Measurements from ENCODE around the gene ATG2A.

ATG2A gene

GRCh38 chr11:64897381-64898075 lies 19.5 kb downstream of the ATG2A start:
- H3K4me2 ChIP-seq (ENCODE audit: low read depth, low read length): no peak overlapping the region

DNA sequence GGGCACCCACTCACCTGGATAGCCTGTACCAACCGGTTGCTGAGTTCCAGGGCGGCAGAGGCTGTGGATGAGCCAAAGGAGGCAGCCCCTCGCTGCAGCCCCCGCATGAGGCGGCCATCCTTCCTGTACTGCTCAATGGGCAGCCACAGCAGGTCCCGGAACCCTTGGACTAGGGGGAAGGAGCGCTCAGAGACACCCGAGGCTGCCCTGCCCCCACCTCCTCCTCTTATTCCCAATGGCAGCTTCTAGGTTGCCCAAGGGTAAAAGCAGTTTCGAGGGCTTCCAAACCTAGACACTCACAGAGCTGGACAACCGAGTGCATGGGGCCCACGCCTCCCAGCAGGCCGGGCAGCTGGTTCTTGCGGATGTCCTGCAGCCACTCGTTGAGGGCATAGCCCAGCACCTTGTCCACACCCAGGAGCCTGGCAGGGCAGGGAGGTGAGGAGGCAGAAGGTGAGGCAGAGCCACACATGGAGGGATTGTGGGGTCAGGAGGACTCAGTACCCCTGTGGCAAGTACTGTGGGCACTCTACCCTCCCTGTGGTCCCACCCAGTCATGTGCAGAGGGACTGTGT lies 20.5 kb downstream of the ATG2A start:
- Histone ChIP-seq H3K4me2 (ENCODE audit: low read depth, low read length) (no peak overlapping the region), H3K4me1 (ENCODE audit: low read length) (no peaks in the 10 kb centered on the region)
- DNase-seq: no peak

More at GRCh38 chr11:64897381-64898075, 19.5 kb downstream of the ATG2A start:
- Histone ChIP-seq H3K9ac (ENCODE audit: low read length) (no peak overlapping the region), H3K9me3 (replicated peaks; ENCODE audit: insufficient read depth, low read length) (no peaks in the 10 kb centered on the region), H3K36me3 (replicated peaks; ENCODE audit: insufficient read depth, low read length) (no peaks in the 10 kb centered on the region), H3K9me2 (replicated peaks; ENCODE audit: insufficient read depth, low read length) (no peaks in the 10 kb centered on the region), H3K4me1 (ENCODE audit: low read length) (no peaks in the 10 kb centered on the region), H3K27ac (ENCODE audit: low read length) (no peak overlapping the region), H3F3A (ENCODE audit: insufficient read depth, low read length) (no peaks in the 10 kb centered on the region), H3K4me3 (ENCODE audit: low read length) (no peak overlapping the region), H2AFZ (ENCODE audit: low read length) (no peak overlapping the region), H4K20me1 (ENCODE audit: insufficient read depth, low read length) (no peaks in the 10 kb centered on the region), H3K27me3 (replicated peaks; ENCODE audit: insufficient read depth, low read length) (no peaks in the 10 kb centered on the region), H3K79me2 (ENCODE audit: low read length) (no peaks in the 10 kb centered on the region)
- TF ChIP-seq EZH2 (optimal IDR thresholded peaks at IDR 0.05; ENCODE audit: low read depth, low read length) (no peak), EZH2phosphoT487 (IDR thresholded peaks at IDR 0.05; ENCODE audit: low read length) (no peak)
- no peak for DNase-seq

DNA sequence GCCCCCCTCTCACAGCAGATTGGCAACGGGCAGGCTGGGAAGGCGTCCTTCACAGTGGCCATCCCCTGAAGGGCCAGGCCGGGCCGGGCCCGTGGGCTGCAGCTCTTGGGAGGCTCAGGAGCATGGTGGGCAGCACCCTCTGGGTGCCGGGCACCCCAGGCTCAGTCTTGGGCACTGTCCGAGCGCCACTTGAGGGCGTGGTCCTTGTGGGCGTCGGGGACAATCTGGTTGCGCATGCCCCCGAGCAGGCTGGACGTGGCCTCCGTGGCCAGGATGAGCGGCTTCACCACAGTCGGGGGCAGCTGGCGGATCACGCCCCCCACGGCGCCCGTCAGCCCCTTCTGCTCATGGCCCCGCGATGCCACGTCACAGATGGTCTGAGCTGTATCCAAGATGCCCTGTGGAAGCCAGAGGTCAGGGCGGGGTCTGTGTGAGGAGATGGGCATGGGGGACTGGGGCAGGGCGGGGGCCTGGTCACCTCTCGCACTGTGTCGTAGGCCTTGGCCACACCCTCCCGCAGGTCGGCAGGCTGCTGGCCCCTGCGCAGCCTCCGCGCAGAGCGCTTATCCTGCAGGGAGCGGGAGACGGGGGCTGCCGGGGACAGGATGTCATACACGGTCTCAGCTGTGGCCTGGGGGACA lies 22.1 kb downstream of the ATG2A start:
- TF ChIP-seq EZH2phosphoT487 (IDR thresholded peaks at IDR 0.05; ENCODE audit: low read length) (no peak), CTCF (IDR thresholded peaks at IDR 0.05; ENCODE audit: low read length) (no peak), EZH2 (optimal IDR thresholded peaks at IDR 0.05; ENCODE audit: low read depth, low read length) (no peak)
- no peak overlapping the region for H3K9ac ChIP-seq (ENCODE audit: low read length)
- H3K9me2 ChIP-seq (replicated peaks; ENCODE audit: insufficient read depth, low read length): no peaks in the 10 kb centered on the region
- H3F3A ChIP-seq (ENCODE audit: insufficient read depth, low read length): no peaks in the 10 kb centered on the region
- H3K4me2 ChIP-seq (ENCODE audit: low read depth, low read length): no peak overlapping the region
- no peaks in the 10 kb centered on the region for H3K36me3 ChIP-seq (replicated peaks; ENCODE audit: insufficient read depth, low read length)
- H3K27ac ChIP-seq (ENCODE audit: low read length): no peak overlapping the region
- no peak overlapping the region for H3K4me3 ChIP-seq (ENCODE audit: low read length)
- no peaks in the 10 kb centered on the region for H3K9me3 ChIP-seq (replicated peaks; ENCODE audit: insufficient read depth, low read length)
- no peaks in the 10 kb centered on the region for H3K4me1 ChIP-seq (ENCODE audit: low read length)
- no peak overlapping the region for H2AFZ ChIP-seq (ENCODE audit: low read length)
- H3K27me3 ChIP-seq (replicated peaks; ENCODE audit: insufficient read depth, low read length): no peaks in the 10 kb centered on the region
- H3K79me2 ChIP-seq (ENCODE audit: low read length): no peaks in the 10 kb centered on the region
- no peaks in the 10 kb centered on the region for H4K20me1 ChIP-seq (ENCODE audit: insufficient read depth, low read length)
- DNase-seq: no peak

More for the DNA sequence above, 20.5 kb downstream of the ATG2A start:
- Histone ChIP-seq H3K9ac (ENCODE audit: low read length) (no peak overlapping the region), H3K9me2 (replicated peaks; ENCODE audit: insufficient read depth, low read length) (no peaks in the 10 kb centered on the region), H3K27ac (ENCODE audit: low read length) (no peak overlapping the region), H3K27me3 (replicated peaks; ENCODE audit: insufficient read depth, low read length) (no peaks in the 10 kb centered on the region), H3K4me3 (ENCODE audit: low read length) (no peak overlapping the region), H3K79me2 (ENCODE audit: low read length) (no peaks in the 10 kb centered on the region), H4K20me1 (ENCODE audit: insufficient read depth, low read length) (no peaks in the 10 kb centered on the region), H3K9me3 (replicated peaks; ENCODE audit: insufficient read depth, low read length) (no peaks in the 10 kb centered on the region), H2AFZ (ENCODE audit: low read length) (no peak overlapping the region), H3F3A (ENCODE audit: insufficient read depth, low read length) (no peaks in the 10 kb centered on the region), H3K36me3 (replicated peaks; ENCODE audit: insufficient read depth, low read length) (no peaks in the 10 kb centered on the region)
- no peak for TF ChIP-seq EZH2phosphoT487 (IDR thresholded peaks at IDR 0.05; ENCODE audit: low read length)
- no peak for TF ChIP-seq EZH2 (optimal IDR thresholded peaks at IDR 0.05; ENCODE audit: low read depth, low read length)
- no peak for TF ChIP-seq CTCF (IDR thresholded peaks at IDR 0.05; ENCODE audit: low read length)

Data from MM.1S (cell line).